ENCODE results near the gene EFCAB8. TPM values are rescaled to one million over a fixed set of nuclear protein-coding genes. Genes with fewer than 3 reads are reported as not detected.

Gene EFCAB8
- polyA plus RNA-seq, 6 donors from 2014 or later = not detected

DNA sequence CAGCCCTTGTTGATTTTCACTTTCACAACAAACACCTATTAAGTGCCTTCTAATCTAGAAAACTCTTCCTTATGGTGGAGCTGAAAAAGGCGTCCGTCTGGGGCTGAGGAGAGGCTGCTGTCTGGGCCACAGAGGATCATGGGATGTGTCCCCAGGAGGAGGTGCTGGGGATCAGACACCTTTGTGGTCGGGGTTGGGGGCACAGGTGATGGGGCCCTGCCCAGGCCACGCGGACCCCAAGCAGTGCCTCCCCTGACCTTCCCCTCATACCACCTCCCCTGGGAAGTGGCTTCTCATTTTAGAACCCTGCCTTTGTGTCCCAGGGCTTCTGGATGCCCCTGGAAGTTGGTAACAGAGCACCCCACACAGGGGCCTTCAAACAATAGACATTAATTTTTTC, 104.5 kb downstream of the EFCAB8 start:
- no peak for ATAC-seq (ENCODE audit: low read depth in 2 of 2)
- no peak for DNase-seq
- H3K27ac Mint-ChIP-seq = peak overlapping the region in 1 of 6 donors; percentile 81
- peaks cover 0 to 8% (median 0%) of the 10 kb centered on the region in 3 donors for H3K27me3 Mint-ChIP-seq
- peaks cover 13 to 24% (median 15%) of the 10 kb centered on the region in 3 donors for H3K4me1 Mint-ChIP-seq
- no peak overlapping the region for H3K4me3 Mint-ChIP-seq
- peaks cover 0 to 10% (median 6%) of the 10 kb centered on the region in 7 donors for H3K9me3 Mint-ChIP-seq
- peaks cover 4 to 14% of the 10 kb centered on the region in 2 donors for H3K36me3 Mint-ChIP-seq

GRCh38 chr20:32964575-32964974, 105.9 kb downstream of the EFCAB8 start:
- ATAC-seq (ENCODE audit: low read depth in 2 of 2) (no peak), DNase-seq (no peak)
- no peak overlapping the region for H3K4me3 Mint-ChIP-seq
- H3K9me3 Mint-ChIP-seq = no peaks in the 10 kb centered on the region
- peaks cover 0 to 8% (median 0%) of the 10 kb centered on the region in 3 donors for H3K27me3 Mint-ChIP-seq
- H3K27ac Mint-ChIP-seq = peak overlapping the region in 1 of 6 donors; percentile 66
- peaks cover 0 to 2% of the 10 kb centered on the region in 2 donors for H3K36me3 Mint-ChIP-seq
- H3K4me1 Mint-ChIP-seq = peaks cover 20 to 32% (median 23%) of the 10 kb centered on the region in 3 donors

DNA sequence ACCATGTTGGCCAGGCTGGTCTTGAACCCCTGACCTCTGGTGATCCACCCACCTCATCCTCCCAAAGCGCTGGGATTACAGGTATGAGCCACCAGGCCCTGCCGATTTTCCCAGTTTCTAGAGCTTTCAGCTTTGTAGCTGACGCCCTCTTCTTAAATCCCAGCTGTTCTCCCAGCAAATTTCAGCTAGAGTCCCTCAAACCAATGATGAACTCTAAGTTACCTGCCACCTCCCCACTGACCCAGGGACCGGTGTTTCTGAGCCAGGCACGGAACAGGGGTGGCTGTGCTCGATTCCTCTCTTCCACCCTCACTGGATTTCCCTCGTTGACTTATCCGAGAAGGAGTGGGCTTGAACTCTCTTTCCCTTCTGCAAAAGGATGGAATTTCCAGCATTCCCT, 106.4 kb downstream of the EFCAB8 start:
- no peaks in the 10 kb centered on the region for H3K9me3 Mint-ChIP-seq
- peaks cover 24 to 35% (median 29%) of the 10 kb centered on the region in 3 donors for H3K4me1 Mint-ChIP-seq
- peaks cover 0 to 8% (median 0%) of the 10 kb centered on the region in 3 donors for H3K27me3 Mint-ChIP-seq
- DNase-seq = no peak
- H3K27ac Mint-ChIP-seq = peak overlapping the region in 2 of 6 donors; percentile 22 to 86
- no peak for ATAC-seq (ENCODE audit: low read depth in 2 of 2)
- no peak overlapping the region for H3K4me3 Mint-ChIP-seq
- H3K36me3 Mint-ChIP-seq = no peaks in the 10 kb centered on the region

- peak overlapping the region in 2 of 6 donors; percentile 73 to 92 for H3K27ac Mint-ChIP-seq
Measured at GRCh38 chr20:32965581-32966373, 107.1 kb downstream of the EFCAB8 start.

DNA sequence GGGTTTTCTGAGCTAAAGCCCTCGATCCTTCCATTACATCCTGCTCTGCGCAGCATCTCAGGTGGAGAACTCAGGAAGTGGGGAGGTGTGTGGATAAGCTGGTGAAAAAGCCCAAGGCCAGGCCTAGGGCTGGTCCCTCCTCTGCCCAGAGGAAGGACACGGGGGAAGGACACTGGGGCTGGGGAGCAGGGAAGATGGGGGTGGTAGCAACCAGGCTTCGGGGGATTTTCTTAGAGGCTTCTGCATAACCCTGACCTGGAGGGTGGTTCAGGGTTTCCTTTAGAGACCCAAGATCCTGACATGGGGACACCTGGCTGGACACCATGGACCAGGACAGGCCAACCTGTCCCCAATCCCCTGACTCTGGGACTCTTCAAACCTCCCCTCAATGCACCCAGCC, 107.7 kb downstream of the EFCAB8 start:
- H3K4me1 Mint-ChIP-seq = peaks cover 25 to 36% (median 33%) of the 10 kb centered on the region in 3 donors
- peaks cover 0 to 3% (median 0%) of the 10 kb centered on the region in 3 donors for H3K27me3 Mint-ChIP-seq
- no peak for ATAC-seq (ENCODE audit: low read depth in 2 of 2)
- DNase-seq = no peak
- H3K36me3 Mint-ChIP-seq = no peaks in the 10 kb centered on the region
- H3K4me3 Mint-ChIP-seq = no peak overlapping the region
- H3K9me3 Mint-ChIP-seq = no peaks in the 10 kb centered on the region
- H3K27ac Mint-ChIP-seq = peak overlapping the region in 5 of 6 donors; percentile 71 to 96 (median 88)

More at GRCh38 chr20:32965581-32966373, 107.1 kb downstream of the EFCAB8 start:
- Mint-ChIP-seq H3K4me3 (no peak overlapping the region), H3K4me1 (peaks cover 25 to 36% (median 33%) of the 10 kb centered on the region in 3 donors), H3K9me3 (no peaks in the 10 kb centered on the region), H3K36me3 (no peaks in the 10 kb centered on the region), H3K27me3 (peaks cover 0 to 8% (median 0%) of the 10 kb centered on the region in 3 donors)
- DNase-seq (no peak), ATAC-seq (ENCODE audit: low read depth in 2 of 2) (no peak)

DNA sequence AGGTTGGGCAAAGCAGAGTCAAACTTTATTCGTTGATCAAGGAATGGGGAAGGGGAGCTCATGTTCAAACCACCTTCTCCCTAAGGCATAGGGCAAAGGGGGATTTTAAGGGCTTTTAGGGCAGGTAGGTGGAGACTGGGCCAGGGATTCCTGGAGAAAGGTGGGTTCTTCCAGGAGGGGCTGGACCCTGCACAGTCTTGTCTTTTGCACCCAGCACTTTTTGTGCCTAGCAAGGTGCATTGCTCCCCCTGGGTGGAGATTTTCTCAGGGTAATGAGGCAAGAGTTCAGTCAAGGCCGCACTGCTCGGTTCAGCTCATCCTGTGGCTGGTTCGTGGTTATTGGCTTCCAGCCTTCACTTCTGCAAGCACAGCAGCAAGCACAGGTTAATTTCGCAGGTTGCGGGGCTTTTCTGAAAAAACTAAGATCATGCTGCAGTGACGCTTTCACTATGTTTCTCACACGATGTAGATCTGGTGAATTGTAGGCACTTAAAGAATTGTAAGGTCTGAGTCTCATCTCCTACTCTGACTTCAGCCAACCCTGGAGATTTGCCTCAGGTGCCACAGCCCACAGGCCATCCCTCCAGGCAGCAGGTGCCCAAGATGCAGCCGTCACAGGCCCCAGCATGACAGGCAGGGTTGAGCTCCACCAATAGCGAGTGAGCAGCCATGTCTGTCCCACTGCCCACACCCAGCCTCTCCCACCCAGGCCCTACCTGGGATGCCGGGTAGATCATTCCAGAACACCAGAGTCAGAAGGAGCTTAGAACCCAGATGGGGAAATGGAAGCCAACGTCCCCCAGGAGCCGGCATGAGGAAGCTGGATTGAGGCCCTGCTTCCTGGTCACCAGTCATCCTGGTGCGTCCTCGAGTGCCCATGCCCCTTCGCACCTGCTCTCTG, 108.4 kb downstream of the EFCAB8 start:
- Mint-ChIP-seq H3K4me3 (peak overlapping the region in 3 of 8 donors; percentile 34 to 65 (median 44)), H3K9me3 (no peaks in the 10 kb centered on the region), H3K4me1 (peaks cover 25 to 36% (median 33%) of the 10 kb centered on the region in 3 donors), H3K36me3 (no peaks in the 10 kb centered on the region), H3K27me3 (no peaks in the 10 kb centered on the region), H3K27ac (peak overlapping the region; percentile 73 to 96 (median 87))
- ATAC-seq (ENCODE audit: low read depth in 2 of 2) (peak; percentile 52 to 54), DNase-seq (peak; percentile 18)

GRCh38 chr20:32967961-32968457, 109.3 kb downstream of the EFCAB8 start:
- Mint-ChIP-seq H3K27ac (peak overlapping the region in 4 of 6 donors; percentile 67 to 96 (median 80)), H3K27me3 (no peaks in the 10 kb centered on the region), H3K36me3 (no peaks in the 10 kb centered on the region), H3K4me3 (no peak overlapping the region), H3K4me1 (peaks cover 27 to 36% (median 33%) of the 10 kb centered on the region in 3 donors), H3K9me3 (peaks cover 0 to 3% (median 0%) of the 10 kb centered on the region in 7 donors)
- no peak for DNase-seq
- ATAC-seq (ENCODE audit: low read depth in 2 of 2) = no peak

DNA sequence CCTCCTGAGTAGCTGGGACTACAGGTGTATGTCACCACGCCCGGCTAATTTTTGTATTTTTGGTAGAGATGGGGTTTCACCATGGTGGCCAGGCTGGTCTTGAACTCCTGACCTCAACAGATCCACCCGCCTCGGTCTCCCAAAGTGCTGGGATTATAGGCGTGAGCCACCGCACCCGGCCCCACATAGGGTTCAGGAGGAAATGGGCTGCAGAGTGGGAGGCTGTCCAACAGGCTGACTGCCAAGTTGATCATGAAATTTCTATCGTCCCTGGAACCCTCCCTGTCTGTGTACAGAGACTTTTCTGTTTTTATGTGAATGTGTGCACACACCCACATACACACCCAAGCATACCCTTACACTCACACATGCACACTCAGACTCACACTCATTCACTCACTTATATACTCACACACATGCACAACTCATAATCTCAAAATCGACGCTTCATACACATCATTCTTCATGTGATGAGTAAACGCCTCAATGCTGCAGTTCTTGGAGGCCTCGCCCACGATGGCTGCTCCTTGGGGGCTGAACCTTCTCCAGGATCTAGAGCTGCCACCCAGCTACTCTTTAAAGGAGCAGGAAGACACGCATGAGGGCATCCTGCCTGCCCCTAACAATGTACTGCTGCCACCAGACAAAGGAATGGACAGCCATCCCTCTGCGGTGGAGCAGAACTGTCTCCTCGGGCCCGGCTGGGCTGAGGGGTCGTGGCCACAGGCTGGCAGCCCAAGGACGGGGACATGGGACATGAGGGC, 109.9 kb downstream of the EFCAB8 start:
- peak overlapping the region in 3 of 6 donors; percentile 80 to 92 (median 83) for H3K27ac Mint-ChIP-seq
- no peaks in the 10 kb centered on the region for H3K36me3 Mint-ChIP-seq
- DNase-seq (no peak), ATAC-seq (ENCODE audit: low read depth in 2 of 2) (no peak)
- no peak overlapping the region for H3K4me3 Mint-ChIP-seq
- H3K27me3 Mint-ChIP-seq = no peaks in the 10 kb centered on the region
- peaks cover 30 to 35% (median 33%) of the 10 kb centered on the region in 3 donors for H3K4me1 Mint-ChIP-seq
- peaks cover 0 to 5% (median 0%) of the 10 kb centered on the region in 7 donors for H3K9me3 Mint-ChIP-seq

- H3K27me3 Mint-ChIP-seq = no peaks in the 10 kb centered on the region
- peak overlapping the region in 4 of 8 donors; percentile 25 to 49 (median 38) for H3K4me3 Mint-ChIP-seq
- H3K27ac Mint-ChIP-seq = peak overlapping the region in 5 of 6 donors; percentile 74 to 97 (median 85)
- no peaks in the 10 kb centered on the region for H3K36me3 Mint-ChIP-seq
- DNase-seq (no peak), ATAC-seq (ENCODE audit: low read depth in 2 of 2) (no peak)
- peaks cover 0 to 5% (median 0%) of the 10 kb centered on the region in 7 donors for H3K9me3 Mint-ChIP-seq
- peaks cover 30 to 35% (median 35%) of the 10 kb centered on the region in 3 donors for H3K4me1 Mint-ChIP-seq
Measured at GRCh38 chr20:32969356-32970114, 110.8 kb downstream of the EFCAB8 start.

DNA sequence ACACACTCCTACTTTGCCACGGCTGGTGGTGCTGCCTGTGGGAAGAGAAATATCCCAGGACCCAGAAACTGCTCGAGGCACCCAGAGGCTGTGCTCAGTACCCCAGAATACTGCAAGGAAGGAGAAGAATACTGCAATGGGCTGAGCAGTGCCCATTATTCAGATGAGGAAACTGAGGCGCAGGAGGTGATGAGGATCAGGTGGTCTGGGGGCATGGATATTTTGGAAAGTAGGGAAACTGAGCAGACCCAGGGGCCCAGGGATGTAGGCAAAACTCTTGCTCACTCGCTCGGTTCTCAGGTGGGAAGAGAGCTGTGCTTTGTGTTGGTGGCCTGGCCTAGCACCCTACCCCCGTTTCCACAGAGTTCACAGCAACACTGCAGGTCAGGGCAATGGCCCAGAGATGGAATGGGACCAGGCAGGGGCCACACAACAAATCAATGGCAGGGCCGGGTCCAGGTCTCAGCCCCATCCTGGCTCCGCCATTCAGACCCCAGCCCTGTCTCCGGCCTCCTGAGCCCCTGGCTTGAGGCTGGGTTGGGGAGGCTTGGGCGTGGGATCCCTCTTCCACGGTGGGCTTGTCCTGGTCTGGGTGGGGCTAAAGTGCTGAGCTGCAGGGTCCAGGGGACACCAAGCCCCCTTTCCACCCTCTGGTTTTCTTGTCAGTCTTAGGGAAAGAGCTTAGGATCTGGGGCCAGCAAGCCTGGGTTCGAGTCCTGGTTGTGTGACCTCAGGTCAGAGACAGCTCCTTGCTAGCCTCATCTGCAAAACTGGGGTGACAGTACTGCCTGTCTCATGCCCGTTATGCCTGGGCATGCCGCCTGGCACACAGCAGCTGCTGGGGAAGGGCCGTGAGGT, 111.6 kb downstream of the EFCAB8 start:
- H3K4me1 Mint-ChIP-seq = peaks cover 32 to 40% (median 35%) of the 10 kb centered on the region in 3 donors
- no peaks in the 10 kb centered on the region for H3K27me3 Mint-ChIP-seq
- ATAC-seq (ENCODE audit: low read depth in 2 of 2) = no peak
- H3K4me3 Mint-ChIP-seq = peak overlapping the region in 6 of 8 donors; percentile 28 to 68 (median 46)
- DNase-seq = no peak
- H3K27ac Mint-ChIP-seq = peak overlapping the region in 5 of 6 donors; percentile 74 to 97 (median 85)
- H3K36me3 Mint-ChIP-seq = no peaks in the 10 kb centered on the region
- H3K9me3 Mint-ChIP-seq = peaks cover 0 to 5% (median 0%) of the 10 kb centered on the region in 7 donors

GRCh38 chr20:32970973-32971300, 112.2 kb downstream of the EFCAB8 start:
- DNase-seq (no peak), ATAC-seq (ENCODE audit: low read depth in 2 of 2) (no peak)
- peaks cover 31 to 40% (median 35%) of the 10 kb centered on the region in 3 donors for H3K4me1 Mint-ChIP-seq
- peaks cover 0 to 5% (median 0%) of the 10 kb centered on the region in 7 donors for H3K9me3 Mint-ChIP-seq
- H3K27me3 Mint-ChIP-seq = no peaks in the 10 kb centered on the region
- no peaks in the 10 kb centered on the region for H3K36me3 Mint-ChIP-seq
- H3K4me3 Mint-ChIP-seq = peak overlapping the region in 1 of 8 donors; percentile 28
- H3K27ac Mint-ChIP-seq = no peak overlapping the region
